ACHN (cell line): ENCODE measurements around the gene ATXN7L1.
A peak's percentile ranks its signal among the peaks of the same experiment; 100 is the strongest.

ENCODE experiments used
- DNase-seq: peaks from one replicate; pipeline ENCODE4 v3.0.0-alpha.2; 2015
- in situ Hi-C: cut with HindIII; loops from 2 replicates; pipeline ENCODE4 v1.10.0; 2017; ENCODE audit warnings: low sequenced_read_pairs, low pct_ligation_motif_present, low pct_unique_long_range_greater_than_20kb

The ATXN7L1 gene

GRCh38 chr7:105650382-105650970 lies 225.9 kb downstream of the ATXN7L1 start:
- in situ Hi-C loops, result no loop called here

GRCh38 chr7:105649727-105650381 lies 226.5 kb downstream of the ATXN7L1 start:
- in situ Hi-C loops, result no loop called here
- DNase-seq, result no peak

More at GRCh38 chr7:105650382-105650970, 225.9 kb downstream of the ATXN7L1 start:
- DNase-seq, result no peak

GRCh38 chr7:105648561-105649401 lies 227.6 kb downstream of the ATXN7L1 start:
- in situ Hi-C loops, result no loop called here
- DNase-seq, result peak; percentile 17

- in situ Hi-C loops, result no loop called here
Observed at GRCh38 chr7:105647591-105647990, 228.8 kb downstream of the ATXN7L1 start.

GRCh38 chr7:105644937-105645336 lies 231.5 kb downstream of the ATXN7L1 start:
- in situ Hi-C loops, result no loop called here
- no peak for DNase-seq

More at GRCh38 chr7:105647591-105647990, 228.8 kb downstream of the ATXN7L1 start:
- DNase-seq, result no peak

- in situ Hi-C loops, result no loop called here
- no peak for DNase-seq
Observed at GRCh38 chr7:105643851-105644250, 232.5 kb downstream of the ATXN7L1 start.

GRCh38 chr7:105643384-105643783 lies 233.0 kb downstream of the ATXN7L1 start:
- DNase-seq, result no peak
- in situ Hi-C loops, result no loop called here

GRCh38 chr7:105642264-105642663 lies 234.1 kb downstream of the ATXN7L1 start:
- in situ Hi-C loops, result no loop called here
- no peak for DNase-seq

- DNase-seq, result no peak
- in situ Hi-C loops, result no loop called here
Observed at GRCh38 chr7:105640956-105641810, 235.2 kb downstream of the ATXN7L1 start.

GRCh38 chr7:105639667-105640493 lies 236.5 kb downstream of the ATXN7L1 start:
- DNase-seq, result no peak
- in situ Hi-C loops, result no loop called here

- no peak for DNase-seq
- in situ Hi-C loops, result no loop called here
Observed at GRCh38 chr7:105638902-105639495, 237.4 kb downstream of the ATXN7L1 start.

- in situ Hi-C loops, result no loop called here
- DNase-seq, result no peak
Observed at GRCh38 chr7:105638334-105638733, 238.1 kb downstream of the ATXN7L1 start.

GRCh38 chr7:105637755-105638154 lies 238.6 kb downstream of the ATXN7L1 start:
- in situ Hi-C loops, result no loop called here
- DNase-seq, result no peak

- DNase-seq, result no peak
- in situ Hi-C loops, result no loop called here
Observed at GRCh38 chr7:105636982-105637381, 239.4 kb downstream of the ATXN7L1 start.

GRCh38 chr7:105635197-105635596 lies 241.2 kb downstream of the ATXN7L1 start:
- in situ Hi-C loops, result no loop called here
- no peak for DNase-seq

GRCh38 chr7:105625986-105626385 lies 250.4 kb downstream of the ATXN7L1 start:
- in situ Hi-C loops, result no loop called here

GRCh38 chr7:105623906-105624305 lies 252.5 kb downstream of the ATXN7L1 start:
- no peak for DNase-seq
- in situ Hi-C loops, result no loop called here

More at GRCh38 chr7:105625986-105626385, 250.4 kb downstream of the ATXN7L1 start:
- DNase-seq, result no peak
